Esophagus muscularis mucosa (tissue), 4 donors: ENCODE measurements around the gene ST6GALNAC6. TPM values are rescaled to one million over a fixed set of nuclear protein-coding genes. Genes with fewer than 3 reads are reported as not detected.

Experiments
- DNase-seq: peaks from one replicate; pipeline ENCODE4 v3.0.0-alpha.2; 2017; ENCODE audit errors: extremely low spot score
- H3K27ac ChIP-seq, 4 donors: fragments of 200-600 bp; sonication (generic); replicated peaks in 1 of 4; 1 replicate in 3 of 4; 2 replicates in 1 of 4; pipeline ENCODE4 v1.5.1; 2016 to 2019; ENCODE audit warnings: mild to moderate bottlenecking in 1 of 4
- H3K27me3 ChIP-seq, 4 donors: fragments of 200-600 bp; sonication (generic); one replicate each; pipeline versions ENCODE4 v1.5.1 to v1.6.0; 2016 to 2019
- H3K36me3 ChIP-seq, 4 donors: fragments of 200-600 bp; sonication (generic); one replicate each; pipeline ENCODE4 v1.5.1; 2016 to 2019
- H3K4me1 ChIP-seq, 4 donors: fragments of 200-600 bp; sonication (generic); one replicate each; pipeline ENCODE4 v1.5.1; 2016 to 2019
- H3K4me3 ChIP-seq, 4 donors: fragments of 200-600 bp; sonication (generic); 1 replicate in 2 of 4; 2 replicates in 2 of 4; pipeline ENCODE4 v1.5.1; 2016 to 2019; ENCODE audit warnings: mild to moderate bottlenecking in 4 of 4, moderate library complexity in 1 of 4
- H3K9me3 ChIP-seq, 4 donors: fragments of 200-600 bp; sonication (generic); 1 replicate in 3 of 4; 2 replicates in 1 of 4; pipeline ENCODE4 v1.5.1; 2016 to 2019
- CTCF ChIP-seq, 3 experiments: fragments of 200-600 bp in 2 of 3; fragments of 450-650 bp in 1 of 3; sonication (generic) in 2 of 3; IDR thresholded peaks; one replicate each; pipeline ENCODE4 v1.5.1; 2017 to 2019; ENCODE audit warnings: antibody characterized with exemption in 3 of 3, mild to moderate bottlenecking in 2 of 3, moderate library complexity in 1 of 3
- EP300 ChIP-seq: sonication (generic); formaldehyde crosslinking; IDR thresholded peaks from one replicate; pipeline ENCODE4 v1.6.1; 2017; ENCODE audit warnings: antibody characterized with exemption
- POLR2A ChIP-seq: fragments of 450-650 bp; IDR thresholded peaks from one replicate; pipeline ENCODE4 v1.6.1; 2017; ENCODE audit warnings: antibody characterized with exemption, moderate library complexity, mild to moderate bottlenecking, low read depth
- POLR2AphosphoS5 ChIP-seq, 2 donors: sonication (generic); formaldehyde crosslinking; IDR thresholded peaks; one replicate each; pipeline ENCODE4 v1.6.1; 2017; ENCODE audit warnings: antibody characterized with exemption in 2 of 2
- WGBS: methylation state at CpG from one replicate; pipeline ENCODE4 v1.1.5; 2018; 5-methylcytosine and 5-hydroxymethylcytosine counted together
- intact Hi-C: fragments of 100-400 bp; cut with DNase I; formaldehyde crosslinking; loops from one replicate; pipeline ENCODE4 v1.15.1; 2023
- total RNA-seq, 4 donors: library from RNA; depleted of rRNA; stranded (reverse); fragments of >200 nt; gene quantifications; one replicate each; pipeline versions ENCODE4 v1.1.0 to v1.2.1, GENCODE V29; 2016

The ST6GALNAC6 gene
- total RNA-seq, 4 donors from 2014 or later: 95.9 to 169 (median 125) TPM

GRCh38 chr9:127876026-127876763, 23.2 kb downstream of the ST6GALNAC6 start:
- H3K4me3 ChIP-seq: peak overlapping the region; percentile 67 to 91 (median 76)
- no peaks in the 10 kb centered on the region for H3K27me3 ChIP-seq
- intact Hi-C loops: no loop called here
- H3K9me3 ChIP-seq: no peaks in the 10 kb centered on the region
- DNase-seq: no peak
- 55% methylated on average over 1 of the region's 14 CpGs for WGBS
- peak overlapping the region; percentile 80 to 91 (median 86) for H3K27ac ChIP-seq
- peaks cover 46 to 61% (median 55%) of the 10 kb centered on the region in 4 donors for H3K4me1 ChIP-seq
- no peak for TF ChIP-seq POLR2AphosphoS5 (IDR thresholded peaks at IDR 0.05)
- no peak for TF ChIP-seq CTCF (IDR thresholded peaks at IDR 0.05)
- no peak for TF ChIP-seq POLR2A
- no peak for TF ChIP-seq EP300
- H3K36me3 ChIP-seq: peaks cover 0 to 23% (median 21%) of the 10 kb centered on the region in 4 donors

- Histone ChIP-seq H3K9me3 (no peaks in the 10 kb centered on the region), H3K4me3 (peak overlapping the region in 1 of 4 donors; percentile 91), H3K36me3 (peaks cover 0 to 30% (median 28%) of the 10 kb centered on the region in 4 donors), H3K27me3 (no peaks in the 10 kb centered on the region), H3K27ac (peak overlapping the region; percentile 80 to 91 (median 86)), H3K4me1 (peaks cover 46 to 61% (median 55%) of the 10 kb centered on the region in 4 donors)
- intact Hi-C loops: loop anchor here (2.0 kb wide), 1 partner anchor 45 kb away; no protein-coding TSS in a partner anchor
- DNase-seq: no peak
- TF ChIP-seq POLR2AphosphoS5 (IDR thresholded peaks at IDR 0.05) (no peak), POLR2A (no peak), CTCF (IDR thresholded peaks at IDR 0.05) (no peak), EP300 (no peak)
- WGBS: 74% methylated on average over 10 of the region's 10 CpGs
Measured at GRCh38 chr9:127875306-127875966, 24.0 kb downstream of the ST6GALNAC6 start.

GRCh38 chr9:127874301-127875221, 24.8 kb downstream of the ST6GALNAC6 start:
- H3K27ac ChIP-seq: peak overlapping the region; percentile 80 to 91 (median 86)
- no peaks in the 10 kb centered on the region for H3K9me3 ChIP-seq
- H3K36me3 ChIP-seq: peaks cover 0 to 32% (median 28%) of the 10 kb centered on the region in 4 donors
- TF ChIP-seq EP300: no peak
- no peak for TF ChIP-seq POLR2AphosphoS5 (IDR thresholded peaks at IDR 0.05)
- no peak for TF ChIP-seq POLR2A
- TF ChIP-seq CTCF (IDR thresholded peaks at IDR 0.05): no peak
- DNase-seq: no peak
- peak overlapping the region in 2 of 4 donors; percentile 11 to 35 for H3K4me3 ChIP-seq
- intact Hi-C loops: loop anchor here (2.0 to 5.0 kb wide), 3 partner anchors 46 to 137 kb away; partner anchors contain the start of genes CDK9 and TOR2A
- 54% methylated on average over 6 of the region's 19 CpGs for WGBS
- no peaks in the 10 kb centered on the region for H3K27me3 ChIP-seq
- H3K4me1 ChIP-seq: peaks cover 49 to 67% (median 58%) of the 10 kb centered on the region in 4 donors

GRCh38 chr9:127873886-127874285, 25.5 kb downstream of the ST6GALNAC6 start:
- Histone ChIP-seq H3K27ac (peak overlapping the region; percentile 80 to 91 (median 86)), H3K36me3 (peaks cover 0 to 38% (median 32%) of the 10 kb centered on the region in 4 donors), H3K4me1 (peaks cover 54 to 70% (median 62%) of the 10 kb centered on the region in 4 donors), H3K9me3 (no peaks in the 10 kb centered on the region), H3K4me3 (peak overlapping the region in 2 of 4 donors; percentile 11 to 35), H3K27me3 (no peaks in the 10 kb centered on the region)
- no peak for DNase-seq
- intact Hi-C loops: loop anchor here (2.0 to 5.0 kb wide), 3 partner anchors 47 to 137 kb away; partner anchors contain the start of genes CDK9 and TOR2A
- WGBS: 38% methylated on average over 6 of the region's 10 CpGs
- TF ChIP-seq POLR2AphosphoS5 (IDR thresholded peaks at IDR 0.05): peak in 1 of 2 donors; percentile 19
- TF ChIP-seq EP300: no peak
